ENCODE results near the gene SHC2. TPM values are rescaled to one million over a fixed set of nuclear protein-coding genes. Genes with fewer than 3 reads are reported as not detected.
"Not testable (repeated sequence)": the region's sequence is repeated elsewhere in the genome, so short reads cannot be mapped to it uniquely, and the experiment has no call there.

SHC2 gene
- total RNA-seq, 1 experiment from 2014 or later = 1.1 TPM

- CTCF ChIA-PET = no interaction called here
- intact Hi-C loops (cut with micrococcal nuclease; ENCODE audit: unreplicated experiment) = no loop called here
Measured at GRCh38 chr19:434152-434960, 26.5 kb downstream of the SHC2 start.

GRCh38 chr19:430701-431100 lies 30.1 kb downstream of the SHC2 start:
- H3K9me3 ChIP-seq (ENCODE audit: low read depth, low read length, poor library complexity, severe bottlenecking) = no peaks in the 10 kb centered on the region
- POLR2A ChIA-PET (ENCODE audit: low non-redundant PET) = no interaction called here
- H3K4me3 ChIP-seq (ENCODE audit: low read depth, low read length, poor library complexity, severe bottlenecking) = no peak overlapping the region
- CTCF ChIA-PET = no interaction called here
- H3K36me3 ChIP-seq (ENCODE audit: insufficient read depth, low read length, poor library complexity, severe bottlenecking) = no peaks in the 10 kb centered on the region
- intact Hi-C loops (cut with micrococcal nuclease; ENCODE audit: unreplicated experiment) = no loop called here
- no peaks in the 10 kb centered on the region for H3K27me3 ChIP-seq (replicated peaks; ENCODE audit: insufficient read depth, low read depth, low read length, poor library complexity)
- no TSS peak for BruUV-seq (replicated peaks)
- no peaks in the 10 kb centered on the region for H3K4me1 ChIP-seq (ENCODE audit: insufficient read depth, low read length, poor library complexity, severe bottlenecking)
- TF ChIP-seq EZH2 (IDR thresholded peaks at IDR 0.05; ENCODE audit: borderline replicate concordance, low read depth, low read length, poor library complexity, severe bottlenecking) (no peak), CTCF (conservative IDR thresholded peaks at IDR 0.05; ENCODE audit: low read depth, low read length) (no peak)
- H3K27ac ChIP-seq (ENCODE audit: low read depth, low read length, poor library complexity, severe bottlenecking) = no peak overlapping the region
- no peak for DNase-seq (ENCODE audit: low spot score)

More at GRCh38 chr19:434152-434960, 26.5 kb downstream of the SHC2 start:
- Histone ChIP-seq H3K36me3 (ENCODE audit: insufficient read depth, low read length, poor library complexity, severe bottlenecking) (no peaks in the 10 kb centered on the region), H3K27ac (ENCODE audit: low read depth, low read length, poor library complexity, severe bottlenecking) (no peak overlapping the region), H3K4me3 (ENCODE audit: low read depth, low read length, poor library complexity, severe bottlenecking) (no peak overlapping the region), H3K27me3 (replicated peaks; ENCODE audit: insufficient read depth, low read depth, low read length, poor library complexity) (no peaks in the 10 kb centered on the region), H3K9me3 (ENCODE audit: low read depth, low read length, poor library complexity, severe bottlenecking) (no peaks in the 10 kb centered on the region), H3K4me1 (ENCODE audit: insufficient read depth, low read length, poor library complexity, severe bottlenecking) (no peaks in the 10 kb centered on the region)
- no peak for TF ChIP-seq EZH2 (IDR thresholded peaks at IDR 0.05; ENCODE audit: borderline replicate concordance, low read depth, low read length, poor library complexity, severe bottlenecking)
- no peak for TF ChIP-seq CTCF (conservative IDR thresholded peaks at IDR 0.05; ENCODE audit: low read depth, low read length)
- no peak for DNase-seq (ENCODE audit: low spot score)
- POLR2A ChIA-PET (ENCODE audit: low non-redundant PET) = no interaction called here
- no TSS peak for BruUV-seq (replicated peaks)

- POLR2A ChIA-PET (ENCODE audit: low non-redundant PET) = no interaction called here
- H3K4me3 ChIP-seq (ENCODE audit: low read depth, low read length, poor library complexity, severe bottlenecking) = no peak overlapping the region
- no peak for TF ChIP-seq EZH2 (IDR thresholded peaks at IDR 0.05; ENCODE audit: borderline replicate concordance, low read depth, low read length, poor library complexity, severe bottlenecking)
- no peak for TF ChIP-seq CTCF (conservative IDR thresholded peaks at IDR 0.05; ENCODE audit: low read depth, low read length)
- H3K36me3 ChIP-seq (ENCODE audit: insufficient read depth, low read length, poor library complexity, severe bottlenecking) = no peaks in the 10 kb centered on the region
- CTCF ChIA-PET = no interaction called here
- H3K27ac ChIP-seq (ENCODE audit: low read depth, low read length, poor library complexity, severe bottlenecking) = no peak overlapping the region
- intact Hi-C loops (cut with micrococcal nuclease; ENCODE audit: unreplicated experiment) = no loop called here
- H3K27me3 ChIP-seq (replicated peaks; ENCODE audit: insufficient read depth, low read depth, low read length, poor library complexity) = no peaks in the 10 kb centered on the region
- H3K9me3 ChIP-seq (ENCODE audit: low read depth, low read length, poor library complexity, severe bottlenecking) = no peaks in the 10 kb centered on the region
- H3K4me1 ChIP-seq (ENCODE audit: insufficient read depth, low read length, poor library complexity, severe bottlenecking) = no peaks in the 10 kb centered on the region
- DNase-seq (ENCODE audit: low spot score) = no peak
- no TSS peak for BruUV-seq (replicated peaks)
Measured at GRCh38 chr19:428149-428548, 32.7 kb downstream of the SHC2 start.

- POLR2A ChIA-PET (ENCODE audit: low non-redundant PET); CTCF ChIA-PET: not testable (repeated sequence)
Measured at GRCh38 chr19:427675-428074, 33.2 kb downstream of the SHC2 start.

More at GRCh38 chr19:427675-428074, 33.2 kb downstream of the SHC2 start:
- H3K4me1 ChIP-seq (ENCODE audit: insufficient read depth, low read length, poor library complexity, severe bottlenecking); H3K36me3 ChIP-seq (ENCODE audit: insufficient read depth, low read length, poor library complexity, severe bottlenecking); H3K9me3 ChIP-seq (ENCODE audit: low read depth, low read length, poor library complexity, severe bottlenecking); H3K4me3 ChIP-seq (ENCODE audit: low read depth, low read length, poor library complexity, severe bottlenecking); DNase-seq (ENCODE audit: low spot score); H3K27me3 ChIP-seq (replicated peaks; ENCODE audit: insufficient read depth, low read depth, low read length, poor library complexity); BruUV-seq (replicated peaks); intact Hi-C loops (cut with micrococcal nuclease; ENCODE audit: unreplicated experiment); H3K27ac ChIP-seq (ENCODE audit: low read depth, low read length, poor library complexity, severe bottlenecking): not testable (repeated sequence)
